Activated T-helper 1 cell treated with anti-CD3 and anti-CD28 coated beads, Interleukin-12 subunit alpha, Interleukin-12 subunit beta, Interleukin-2, Interleukin-4 antibody, amounts not matched to agents 30 ng/mL and 10 ng/mL and 1 ng/mL, durations not matched to agents 14 hours and 24 hours and 36 hours (primary cell): ENCODE measurements around the gene MOB3C. TPM values are rescaled to one million over a fixed set of nuclear protein-coding genes. Genes with fewer than 3 reads are reported as not detected.

Experiments
- DNase-seq: peaks from one replicate; pipeline ENCODE4 v3.0.0; 2021; ENCODE audit warnings: low spot score
- H3K27ac Mint-ChIP-seq: one replicate; pipeline ENCODE4 v1.8.0; 2021; ENCODE audit warnings: mild to moderate bottlenecking, mixed read lengths
- H3K27me3 Mint-ChIP-seq: one replicate; pipeline ENCODE4 v1.8.0; 2022; ENCODE audit warnings: mild to moderate bottlenecking, moderate library complexity, mixed read lengths; ENCODE audit not compliant: insufficient read depth
- H3K36me3 Mint-ChIP-seq: one replicate; pipeline ENCODE4 v1.8.0; 2021; ENCODE audit warnings: low read depth, mixed read lengths
- H3K4me1 Mint-ChIP-seq: one replicate; pipeline ENCODE4 v1.8.0; 2021; ENCODE audit warnings: low read depth, mixed read lengths
- H3K4me3 Mint-ChIP-seq: one replicate; pipeline ENCODE4 v1.8.0; 2021; ENCODE audit warnings: mild to moderate bottlenecking, moderate library complexity, mixed read lengths
- H3K9me3 Mint-ChIP-seq: one replicate; pipeline ENCODE4 v1.8.0; 2021; ENCODE audit warnings: mixed read lengths
- intact Hi-C: fragments of 100-400 bp; cut with micrococcal nuclease; formaldehyde crosslinking; loops from one replicate; pipeline ENCODE4 v1.15.1; 2024
- total RNA-seq: library from RNA; stranded (reverse); gene quantifications from 2 replicates; pipeline ENCODE4 v1.2.3, GENCODE V29; 2022

MOB3C gene
- total RNA-seq, 1 donor from 2014 or later, result 16.9 TPM

DNA sequence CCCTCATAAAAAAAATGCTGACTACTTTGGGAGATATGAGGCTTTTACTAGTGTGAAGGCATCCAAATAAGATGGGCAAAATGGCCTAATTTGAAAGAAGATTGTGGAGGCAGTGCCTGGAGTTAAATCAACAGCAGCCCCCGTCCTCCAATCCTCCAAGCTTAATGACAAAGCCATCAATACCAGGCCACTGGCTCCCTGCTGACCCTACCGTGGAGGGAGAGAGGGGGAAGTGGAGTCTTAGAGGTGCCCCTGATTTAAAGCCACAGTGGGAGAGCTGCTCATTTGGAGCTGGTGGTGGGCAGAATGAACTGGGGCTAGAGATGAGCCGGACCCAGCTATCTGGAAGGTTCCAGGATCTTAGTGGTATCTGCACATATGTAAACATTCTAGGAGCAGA lies 40.8 kb downstream of the MOB3C start:
- peaks cover 52% of the 10 kb centered on the region for H3K36me3 Mint-ChIP-seq
- intact Hi-C loops, result no loop called here
- no peak for DNase-seq
- H3K27ac Mint-ChIP-seq, result no peak overlapping the region
- H3K9me3 Mint-ChIP-seq, result no peaks in the 10 kb centered on the region
- no peaks in the 10 kb centered on the region for H3K27me3 Mint-ChIP-seq
- H3K4me3 Mint-ChIP-seq, result no peak overlapping the region
- H3K4me1 Mint-ChIP-seq, result peaks cover 34% of the 10 kb centered on the region

DNA sequence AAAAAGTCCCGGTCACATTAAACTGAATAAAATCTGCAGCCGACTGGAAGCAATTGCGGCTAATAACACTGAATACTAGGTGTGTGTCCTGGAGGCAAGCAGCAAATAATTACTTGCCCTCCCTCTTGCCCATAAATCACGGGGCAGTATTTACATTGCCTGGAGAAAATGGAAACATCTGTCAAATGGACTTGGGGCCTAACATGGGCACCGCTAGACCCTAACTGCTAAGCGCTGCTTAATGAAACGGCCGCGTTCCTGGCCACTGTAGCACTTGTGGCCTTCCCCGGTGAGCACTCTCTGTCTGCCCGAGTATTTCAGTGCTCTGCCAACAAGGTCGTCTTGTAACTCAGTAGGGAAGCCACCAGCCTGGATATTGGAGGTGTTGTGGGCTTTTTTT lies 41.3 kb downstream of the MOB3C start:
- H3K4me3 Mint-ChIP-seq, result no peak overlapping the region
- H3K27me3 Mint-ChIP-seq, result no peaks in the 10 kb centered on the region
- H3K36me3 Mint-ChIP-seq, result peaks cover 47% of the 10 kb centered on the region
- DNase-seq, result no peak
- peaks cover 29% of the 10 kb centered on the region for H3K4me1 Mint-ChIP-seq
- no peaks in the 10 kb centered on the region for H3K9me3 Mint-ChIP-seq
- no peak overlapping the region for H3K27ac Mint-ChIP-seq
- intact Hi-C loops, result no loop called here

DNA sequence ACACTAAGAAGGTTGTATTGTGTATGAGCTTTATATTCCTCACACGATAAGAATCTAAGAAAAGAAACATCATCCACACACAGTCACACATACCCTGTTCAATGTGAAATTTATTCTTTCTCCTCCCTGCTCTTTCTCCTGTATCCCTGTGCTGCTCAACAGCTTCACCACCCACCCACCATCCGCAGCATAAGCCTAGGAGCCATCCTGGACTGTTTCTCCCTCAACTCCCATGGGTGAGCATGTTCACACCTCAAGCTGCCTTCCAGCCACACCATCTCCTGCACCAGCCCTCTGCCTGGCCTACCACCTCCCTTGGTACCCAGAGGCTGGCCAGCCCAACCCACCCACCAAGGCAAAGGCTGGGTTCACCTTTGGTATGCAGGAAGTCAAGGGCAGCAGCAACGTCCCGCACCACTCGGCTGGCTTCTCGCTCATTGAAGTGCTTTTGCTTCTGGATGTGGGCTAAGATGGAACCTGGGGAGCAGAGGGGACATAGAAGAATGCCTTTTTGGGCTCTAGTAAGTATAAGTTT lies 44.9 kb downstream of the MOB3C start:
- Mint-ChIP-seq H3K36me3 (peaks cover 35% of the 10 kb centered on the region), H3K4me3 (no peak overlapping the region), H3K27me3 (no peaks in the 10 kb centered on the region), H3K27ac (no peak overlapping the region), H3K9me3 (no peaks in the 10 kb centered on the region), H3K4me1 (peaks cover 6% of the 10 kb centered on the region)
- no peak for DNase-seq
- intact Hi-C loops, result no loop called here

DNA sequence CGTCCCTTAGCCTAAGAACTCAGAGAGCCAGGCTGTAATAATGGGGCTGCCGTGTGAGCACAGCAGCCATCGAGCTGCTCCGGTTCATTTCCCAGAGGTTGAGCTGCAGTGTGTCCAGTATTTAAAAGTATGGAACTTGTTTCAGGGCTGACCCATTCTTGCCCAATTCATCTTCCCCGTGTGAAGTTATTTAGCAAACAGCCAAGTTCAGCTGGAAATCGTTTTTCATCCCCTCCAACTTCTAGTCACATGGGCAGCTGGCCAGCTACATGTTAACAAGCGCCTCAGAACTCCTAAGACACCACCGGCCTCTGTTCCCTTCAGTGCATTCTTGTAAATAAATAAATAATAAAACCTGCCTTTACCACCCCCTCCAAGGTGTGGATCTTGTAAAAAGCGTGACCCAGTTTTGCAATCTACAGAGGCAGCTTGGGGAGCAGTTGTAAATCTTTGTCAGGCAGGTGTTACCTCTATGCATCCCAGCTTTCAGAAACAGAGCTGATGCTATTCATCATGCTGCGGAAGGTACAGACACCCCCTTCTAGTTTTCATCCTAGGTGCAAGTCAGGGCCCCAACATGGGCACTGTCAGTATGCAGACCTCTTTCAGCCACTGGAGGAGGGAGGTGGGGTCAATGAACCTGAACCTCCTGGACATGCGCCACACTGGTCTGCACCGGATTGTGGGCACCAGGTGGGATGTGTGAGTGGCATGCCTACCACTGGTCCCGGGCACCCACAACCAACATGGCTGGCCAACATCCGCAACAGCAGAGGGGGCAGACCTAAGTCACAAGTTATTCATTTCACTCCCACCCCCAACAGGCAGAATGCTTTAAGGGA lies 46.5 kb downstream of the MOB3C start:
- H3K9me3 Mint-ChIP-seq, result no peaks in the 10 kb centered on the region
- H3K36me3 Mint-ChIP-seq, result peaks cover 37% of the 10 kb centered on the region
- H3K27me3 Mint-ChIP-seq, result no peaks in the 10 kb centered on the region
- DNase-seq, result no peak
- no peak overlapping the region for H3K27ac Mint-ChIP-seq
- intact Hi-C loops, result no loop called here
- no peak overlapping the region for H3K4me3 Mint-ChIP-seq
- H3K4me1 Mint-ChIP-seq, result peaks cover 6% of the 10 kb centered on the region

DNA sequence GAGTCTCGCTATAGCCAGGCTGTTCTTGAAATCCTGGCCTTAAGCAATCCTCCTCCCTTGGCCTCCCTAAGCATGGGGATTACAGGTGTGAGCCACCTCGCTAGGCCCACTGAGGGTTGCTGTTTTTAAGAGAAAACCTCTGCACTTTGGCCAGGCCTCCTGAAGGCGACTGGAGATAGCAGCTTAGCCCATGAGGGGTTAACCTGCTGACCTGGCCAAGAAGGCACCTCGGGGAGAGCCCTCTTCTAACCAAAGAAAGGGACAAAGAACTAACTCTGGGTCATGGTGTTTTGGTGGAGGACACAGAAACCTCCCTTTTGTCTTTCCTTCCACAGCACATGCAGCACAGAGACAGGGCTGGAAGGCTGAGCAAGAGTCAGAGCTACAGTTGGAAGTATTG lies 47.5 kb downstream of the MOB3C start:
- Mint-ChIP-seq H3K36me3 (peaks cover 42% of the 10 kb centered on the region), H3K27me3 (no peaks in the 10 kb centered on the region)
- intact Hi-C loops, result no loop called here

DNA sequence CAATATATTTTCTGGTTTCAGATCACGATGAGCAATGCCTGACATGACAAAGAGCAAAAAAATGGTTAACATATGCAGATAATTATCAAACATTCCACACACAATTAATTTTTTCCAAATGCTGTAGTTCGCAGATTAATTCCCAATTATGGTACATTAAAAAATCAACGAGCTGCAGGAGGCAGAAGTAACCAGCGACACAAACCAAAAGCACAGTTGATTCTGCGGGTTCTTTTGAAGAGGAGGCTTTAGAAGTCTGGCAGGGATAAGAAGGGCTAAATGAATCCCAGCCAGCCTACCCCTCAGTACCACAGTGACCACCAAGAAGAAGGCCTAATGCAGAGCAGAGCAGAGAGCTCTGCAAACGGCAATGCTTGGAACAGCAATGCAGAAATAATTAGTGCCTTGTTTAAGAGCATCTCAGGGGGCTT lies 48.1 kb downstream of the MOB3C start:
- Mint-ChIP-seq H3K4me3 (no peak overlapping the region), H3K36me3 (peaks cover 39% of the 10 kb centered on the region), H3K27me3 (no peaks in the 10 kb centered on the region), H3K9me3 (no peaks in the 10 kb centered on the region), H3K4me1 (peaks cover 6% of the 10 kb centered on the region), H3K27ac (no peak overlapping the region)
- DNase-seq, result no peak
- intact Hi-C loops, result no loop called here

More for the DNA sequence above, 47.5 kb downstream of the MOB3C start:
- no peak overlapping the region for H3K27ac Mint-ChIP-seq
- peaks cover 6% of the 10 kb centered on the region for H3K4me1 Mint-ChIP-seq
- no peak for DNase-seq
- H3K4me3 Mint-ChIP-seq, result no peak overlapping the region
- no peaks in the 10 kb centered on the region for H3K9me3 Mint-ChIP-seq

DNA sequence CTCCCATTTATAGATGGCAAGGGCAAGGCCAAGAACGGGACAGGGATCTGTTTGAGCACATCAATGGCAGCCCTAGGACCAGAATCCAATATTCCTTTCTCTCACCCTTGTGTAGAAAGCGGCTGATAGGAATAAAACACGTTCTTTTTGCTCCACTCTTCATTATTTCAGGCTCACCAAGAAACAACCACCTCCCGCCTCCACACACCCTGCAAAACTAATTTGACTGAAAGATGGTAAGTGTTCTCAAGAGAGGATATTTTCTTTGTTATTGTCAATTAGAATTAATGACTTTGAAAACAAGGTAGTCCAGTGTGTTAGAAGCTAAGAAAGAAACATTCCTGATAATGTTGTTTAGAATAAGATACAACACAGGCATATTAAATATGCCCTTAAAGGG lies 53.3 kb downstream of the MOB3C start:
- intact Hi-C loops, result no loop called here
- no peaks in the 10 kb centered on the region for H3K27me3 Mint-ChIP-seq

DNA sequence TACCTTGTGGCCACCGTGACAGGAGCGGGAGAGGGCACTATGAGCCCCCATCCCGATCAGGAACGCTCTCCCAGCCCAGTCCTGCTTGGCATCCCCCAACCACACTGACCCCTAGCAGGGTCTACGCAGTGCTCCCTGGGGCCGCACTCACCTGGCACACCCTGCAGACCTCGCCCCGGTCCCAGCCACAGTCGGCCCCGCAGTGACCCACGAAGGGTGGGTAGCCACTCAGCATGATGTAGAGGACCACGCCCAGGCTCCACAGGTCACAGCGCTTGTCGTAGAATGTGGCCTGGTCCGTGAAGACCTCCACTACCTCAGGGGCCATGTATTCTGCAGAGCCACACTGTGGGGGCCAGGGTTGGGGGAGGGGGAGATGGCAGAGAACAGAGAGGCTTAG lies 54.1 kb downstream of the MOB3C start:
- Mint-ChIP-seq H3K27ac (no peak overlapping the region), H3K36me3 (peaks cover 40% of the 10 kb centered on the region), H3K27me3 (no peaks in the 10 kb centered on the region), H3K9me3 (no peaks in the 10 kb centered on the region), H3K4me3 (no peak overlapping the region), H3K4me1 (peaks cover 1% of the 10 kb centered on the region)
- intact Hi-C loops, result no loop called here
- DNase-seq, result no peak

More for the DNA sequence above, 53.3 kb downstream of the MOB3C start:
- no peaks in the 10 kb centered on the region for H3K9me3 Mint-ChIP-seq
- no peaks in the 10 kb centered on the region for H3K4me1 Mint-ChIP-seq
- no peak for DNase-seq
- H3K36me3 Mint-ChIP-seq, result peaks cover 41% of the 10 kb centered on the region
- no peak overlapping the region for H3K27ac Mint-ChIP-seq
- H3K4me3 Mint-ChIP-seq, result no peak overlapping the region

DNA sequence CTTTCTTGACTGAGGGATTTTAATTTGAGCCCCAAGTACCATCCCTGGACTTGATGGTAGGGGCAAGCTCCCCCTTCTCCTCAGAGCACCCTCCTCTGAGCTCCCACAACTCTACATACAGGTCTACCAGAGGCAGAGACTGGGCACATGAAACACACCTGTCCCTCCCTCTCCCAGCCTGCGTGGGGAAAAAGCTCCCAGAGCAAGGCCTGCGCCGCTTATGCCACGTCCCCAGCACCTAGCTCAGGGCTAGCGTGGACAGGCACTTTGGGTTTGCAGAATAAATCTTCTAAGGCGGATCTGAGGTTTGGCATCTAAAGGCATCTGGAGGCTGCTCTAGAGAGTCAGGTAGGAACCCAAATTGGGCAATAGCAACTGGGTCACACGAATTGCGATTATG lies 57.6 kb downstream of the MOB3C start:
- no peak overlapping the region for H3K27ac Mint-ChIP-seq
- H3K4me3 Mint-ChIP-seq, result no peak overlapping the region

DNA sequence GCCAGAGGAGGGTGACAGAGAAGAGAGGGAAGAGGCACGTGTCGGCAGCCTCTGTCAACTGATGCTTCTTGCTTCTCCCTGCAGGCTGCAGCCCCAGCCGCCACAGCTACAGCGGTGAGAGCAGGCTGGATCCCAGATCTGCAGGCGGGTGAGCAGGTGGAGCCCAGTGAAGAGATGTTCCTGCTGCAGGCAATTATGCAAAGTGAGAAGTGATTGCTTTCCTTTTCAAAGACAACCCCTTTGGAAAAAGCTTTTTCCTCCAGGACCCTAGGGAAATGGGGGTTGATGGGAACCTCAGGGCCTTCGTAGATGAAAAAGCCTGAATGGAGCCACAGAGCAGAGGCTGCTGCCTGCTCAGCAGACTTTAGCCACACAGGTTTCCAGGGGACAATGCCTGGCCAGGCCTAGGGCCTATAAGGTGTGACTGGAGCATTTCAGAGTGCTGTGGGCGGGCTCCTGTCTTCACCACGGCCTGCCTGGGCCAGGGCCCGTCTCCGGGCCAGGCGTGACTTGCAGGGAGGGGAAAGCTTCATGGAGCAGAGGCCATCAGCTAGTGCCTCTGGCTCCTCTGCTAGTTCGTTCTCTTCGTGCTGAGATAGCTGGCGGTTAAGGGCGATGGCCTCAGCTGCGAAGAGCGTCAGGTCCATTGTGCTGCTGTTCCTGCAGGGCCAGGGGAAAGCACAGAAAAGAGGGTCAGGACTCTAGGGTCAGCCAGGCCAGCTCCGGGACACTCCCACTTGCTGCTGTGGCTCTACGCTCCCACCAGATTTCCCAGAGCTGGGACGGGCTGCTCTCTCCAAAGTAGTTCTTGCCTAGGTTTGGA lies 58.3 kb downstream of the MOB3C start:
- Mint-ChIP-seq H3K4me3 (no peak overlapping the region), H3K27me3 (no peaks in the 10 kb centered on the region), H3K4me1 (peaks cover 9% of the 10 kb centered on the region), H3K27ac (no peak overlapping the region), H3K36me3 (peaks cover 22% of the 10 kb centered on the region), H3K9me3 (no peaks in the 10 kb centered on the region)
- no peak for DNase-seq
- intact Hi-C loops, result no loop called here

More for the DNA sequence above, 57.6 kb downstream of the MOB3C start:
- H3K36me3 Mint-ChIP-seq, result peaks cover 23% of the 10 kb centered on the region
- no peaks in the 10 kb centered on the region for H3K27me3 Mint-ChIP-seq
- no peaks in the 10 kb centered on the region for H3K9me3 Mint-ChIP-seq
- peaks cover 9% of the 10 kb centered on the region for H3K4me1 Mint-ChIP-seq
- no peak for DNase-seq
- intact Hi-C loops, result no loop called here

Other genes with a start within 250 kb of the MOB3C start
- gene FAAH, start 222.5 kb downstream of the MOB3C start, total RNA-seq, result 4.4 and 5.0 TPM in 2 replicates
- not detected in 2 replicates for gene DMBX1, start 127.0 kb downstream of the MOB3C start, total RNA-seq
- not detected in 2 replicates for gene KNCN, start 65.2 kb downstream of the MOB3C start, total RNA-seq
- 48.7 TPM in 2 replicates for gene MKNK1, start 12.5 kb downstream of the MOB3C start, total RNA-seq
- gene ATPAF1, start 51.6 kb upstream of the MOB3C start, total RNA-seq, result 40.9 and 46.3 TPM in 2 replicates
- gene TEX38, start 55.0 kb upstream of the MOB3C start, total RNA-seq, result 0.18 TPM in 1 of 2 replicates, not detected in the other
- gene EFCAB14, start 102.3 kb upstream of the MOB3C start, total RNA-seq, result 67.0 and 70.4 TPM in 2 replicates
- not detected in 2 replicates for gene CYP4B1, start 182.2 kb upstream of the MOB3C start, total RNA-seq